PC-9 (cell line): ENCODE measurements around the gene PHLPP2. TPM values are rescaled to one million over a fixed set of nuclear protein-coding genes. Genes with fewer than 3 reads are reported as not detected.

Source experiments
- BruUV-seq: library from RNA; stranded (reverse); fragments of 400-500 nt; replicated peaks from 2 replicates; lab custom pipeline; 2021; lab: Mats Ljungman, UMichigan
- CTCF ChIA-PET: fragments of 300-600 bp; sonication (Branson Sonifier 250); formaldehyde crosslinking; loops from one replicate; lab custom pipeline; 2022; ENCODE audit warnings: antibody characterized with exemption; lab: Charles Lee
- POLR2A ChIA-PET: fragments of 300-600 bp; sonication (Branson Sonifier 250); formaldehyde crosslinking; loops from one replicate; lab custom pipeline; 2022; ENCODE audit warnings: antibody characterized with exemption; ENCODE audit not compliant: unreplicated experiment; lab: Charles Lee
- DNase-seq, 2 experiments: peaks; one replicate each; pipeline versions ENCODE4 v3.0.0 to v3.0.0-alpha.2; 2015 to 2022; ENCODE audit warnings: mixed read lengths in 1 of 2
- H2AFZ ChIP-seq: fragments of 200-600 bp; sonication (generic); 2 replicates; pipeline ENCODE4 v1.8.1; 2017; ENCODE audit warnings: antibody characterized with exemption
- H3F3A ChIP-seq: fragments of 200-600 bp; sonication (generic); 2 replicates; pipeline ENCODE4 v1.8.1; 2017; ENCODE audit warnings: antibody characterized with exemption, mild to moderate bottlenecking, low read depth; ENCODE audit not compliant: insufficient read depth
- H3K27ac ChIP-seq: fragments of 200-600 bp; sonication (generic); 2 replicates; pipeline ENCODE4 v1.6.1; 2016; ENCODE audit warnings: mixed run types
- H3K27me3 ChIP-seq: fragments of 200-600 bp; sonication (generic); 2 replicates; pipeline ENCODE4 v1.6.1; 2016; ENCODE audit warnings: low read depth, mixed run types; ENCODE audit not compliant: insufficient read depth
- H3K36me3 ChIP-seq: fragments of 200-600 bp; sonication (generic); 2 replicates; pipeline ENCODE4 v1.6.1; 2016; ENCODE audit warnings: low read depth, mixed run types
- H3K4me1 ChIP-seq: fragments of 200-600 bp; sonication (generic); replicated peaks from 2 replicates; pipeline ENCODE4 v1.6.1; 2016; ENCODE audit warnings: mixed run types; ENCODE audit not compliant: insufficient read depth
- H3K4me2 ChIP-seq: fragments of 200-600 bp; sonication (generic); 2 replicates; pipeline ENCODE4 v1.6.1; 2017; ENCODE audit warnings: mixed run types
- H3K4me3 ChIP-seq: fragments of 200-600 bp; sonication (generic); 2 replicates; pipeline ENCODE4 v1.6.1; 2016; ENCODE audit warnings: mixed run types
- H3K79me2 ChIP-seq: fragments of 200-600 bp; sonication (generic); 2 replicates; pipeline ENCODE4 v1.6.1; 2017; ENCODE audit warnings: low read depth, mixed run types
- H3K9me2 ChIP-seq: fragments of 200-600 bp; sonication (generic); 2 replicates; pipeline ENCODE4 v1.8.1; 2017; ENCODE audit warnings: mild to moderate bottlenecking; ENCODE audit not compliant: insufficient read depth
- H3K9me3 ChIP-seq: fragments of 200-600 bp; sonication (generic); 2 replicates; pipeline ENCODE4 v1.8.1; 2016; ENCODE audit warnings: low read depth; ENCODE audit not compliant: insufficient read depth
- H4K20me1 ChIP-seq: fragments of 200-600 bp; sonication (generic); 2 replicates; pipeline ENCODE4 v1.8.1; 2017; ENCODE audit not compliant: insufficient read depth
- EZH2 ChIP-seq: fragments of 200-600 bp; sonication (generic); IDR thresholded peaks from 2 replicates; pipeline ENCODE4 v1.8.0; 2017; ENCODE audit warnings: antibody characterized with exemption, low read depth
- intact Hi-C: fragments of 100-400 bp; cut with micrococcal nuclease; formaldehyde crosslinking; loops from one replicate; pipeline ENCODE4 v1.10.0; 2022; ENCODE audit not compliant: unreplicated experiment
- total RNA-seq: library from RNA; stranded (reverse); gene quantifications from 2 replicates; pipeline ENCODE4 v1.2.3, GENCODE V29; 2021
- TF ChIP-seq, protein P1 (sequence below): fragments of 200-600 bp; sonication (generic); conservative IDR thresholded peaks from 2 replicates; pipeline ENCODE4 v1.6.1; 2017; ENCODE audit warnings: mixed run types, antibody characterized with exemption, mild to moderate bottlenecking, moderate library complexity

PHLPP2 gene
- total RNA-seq, 1 experiment from 2014 or later, result 5.5 TPM

DNA sequence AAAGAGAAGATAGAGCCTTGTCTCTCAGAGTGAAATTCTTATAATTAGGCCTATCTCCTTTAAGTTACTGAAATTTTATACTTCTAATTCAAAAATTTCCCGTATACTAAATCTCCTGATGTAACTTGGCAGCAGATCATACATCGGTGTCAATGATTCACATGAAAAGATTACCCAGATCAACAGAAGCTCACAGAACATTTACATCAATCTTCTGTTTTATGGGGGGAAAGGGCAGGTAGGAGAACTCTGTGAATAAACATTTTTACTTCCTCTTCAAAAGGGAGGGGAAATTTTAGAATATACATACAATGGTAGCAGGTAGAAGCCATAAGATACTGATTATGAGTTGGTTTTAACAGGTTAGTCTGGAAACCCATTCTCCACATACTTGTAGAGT, 43.1 kb downstream of the PHLPP2 start:
- Histone ChIP-seq H3K27ac (no peak overlapping the region), H3K79me2 (no peaks in the 10 kb centered on the region), H3K27me3 (no peaks in the 10 kb centered on the region), H4K20me1 (no peaks in the 10 kb centered on the region), H3F3A (no peaks in the 10 kb centered on the region), H2AFZ (no peak overlapping the region), H3K4me3 (no peak overlapping the region), H3K9me3 (no peaks in the 10 kb centered on the region), H3K4me1 (no peaks in the 10 kb centered on the region), H3K4me2 (no peak overlapping the region), H3K9me2 (no peaks in the 10 kb centered on the region), H3K36me3 (no peaks in the 10 kb centered on the region)
- intact Hi-C loops, result no loop called here
- TF ChIP-seq, protein P1, sequence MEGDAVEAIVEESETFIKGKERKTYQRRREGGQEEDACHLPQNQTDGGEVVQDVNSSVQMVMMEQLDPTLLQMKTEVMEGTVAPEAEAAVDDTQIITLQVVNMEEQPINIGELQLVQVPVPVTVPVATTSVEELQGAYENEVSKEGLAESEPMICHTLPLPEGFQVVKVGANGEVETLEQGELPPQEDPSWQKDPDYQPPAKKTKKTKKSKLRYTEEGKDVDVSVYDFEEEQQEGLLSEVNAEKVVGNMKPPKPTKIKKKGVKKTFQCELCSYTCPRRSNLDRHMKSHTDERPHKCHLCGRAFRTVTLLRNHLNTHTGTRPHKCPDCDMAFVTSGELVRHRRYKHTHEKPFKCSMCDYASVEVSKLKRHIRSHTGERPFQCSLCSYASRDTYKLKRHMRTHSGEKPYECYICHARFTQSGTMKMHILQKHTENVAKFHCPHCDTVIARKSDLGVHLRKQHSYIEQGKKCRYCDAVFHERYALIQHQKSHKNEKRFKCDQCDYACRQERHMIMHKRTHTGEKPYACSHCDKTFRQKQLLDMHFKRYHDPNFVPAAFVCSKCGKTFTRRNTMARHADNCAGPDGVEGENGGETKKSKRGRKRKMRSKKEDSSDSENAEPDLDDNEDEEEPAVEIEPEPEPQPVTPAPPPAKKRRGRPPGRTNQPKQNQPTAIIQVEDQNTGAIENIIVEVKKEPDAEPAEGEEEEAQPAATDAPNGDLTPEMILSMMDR, result no peak
- TF ChIP-seq EZH2, result no peak
- BruUV-seq, result no TSS peak
- no peak for DNase-seq
- POLR2A ChIA-PET, result interaction anchor here (0.6 kb wide), 1 partner anchor 31 kb away, joined by 10 read pairs; no protein-coding TSS in a partner anchor
- CTCF ChIA-PET, result no interaction called here

DNA sequence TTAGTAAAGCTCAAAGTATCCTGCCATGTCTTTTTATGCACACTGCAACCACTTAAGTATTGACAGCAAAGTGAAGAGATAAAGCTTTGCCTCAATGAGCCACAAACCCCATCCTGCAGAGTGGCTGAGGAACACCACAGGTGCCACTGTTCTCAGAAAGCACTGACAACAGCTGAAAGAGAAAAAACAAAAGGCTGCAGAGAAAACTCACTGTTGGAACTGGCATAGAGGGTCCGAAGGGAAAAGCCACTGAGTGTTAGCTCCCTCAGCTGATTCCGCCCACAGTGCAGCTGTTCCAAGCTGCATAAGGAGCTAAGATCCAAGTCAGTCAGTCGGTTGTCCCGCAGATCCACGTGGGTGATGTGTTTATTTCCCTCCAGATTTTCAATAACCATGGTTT, 48.3 kb downstream of the PHLPP2 start:
- no peaks in the 10 kb centered on the region for H3K9me3 ChIP-seq
- no peak overlapping the region for H2AFZ ChIP-seq
- no peaks in the 10 kb centered on the region; the same call in 1 of the 2 replicates for H3K36me3 ChIP-seq
- DNase-seq, result no peak
- no peaks in the 10 kb centered on the region for H3K27me3 ChIP-seq
- no peaks in the 10 kb centered on the region for H3K79me2 ChIP-seq
- H3F3A ChIP-seq, result peaks cover 10% of the 10 kb centered on the region; the same call in 1 of the 2 replicates
- CTCF ChIA-PET, result no interaction called here
- TF ChIP-seq, protein P1, result no peak
- H3K9me2 ChIP-seq, result no peaks in the 10 kb centered on the region
- no peaks in the 10 kb centered on the region for H4K20me1 ChIP-seq
- intact Hi-C loops, result no loop called here
- BruUV-seq, result no TSS peak
- no peak overlapping the region for H3K4me3 ChIP-seq
- POLR2A ChIA-PET, result no interaction called here
- H3K27ac ChIP-seq, result no peak overlapping the region
- no peak overlapping the region for H3K4me2 ChIP-seq
- no peaks in the 10 kb centered on the region for H3K4me1 ChIP-seq

DNA sequence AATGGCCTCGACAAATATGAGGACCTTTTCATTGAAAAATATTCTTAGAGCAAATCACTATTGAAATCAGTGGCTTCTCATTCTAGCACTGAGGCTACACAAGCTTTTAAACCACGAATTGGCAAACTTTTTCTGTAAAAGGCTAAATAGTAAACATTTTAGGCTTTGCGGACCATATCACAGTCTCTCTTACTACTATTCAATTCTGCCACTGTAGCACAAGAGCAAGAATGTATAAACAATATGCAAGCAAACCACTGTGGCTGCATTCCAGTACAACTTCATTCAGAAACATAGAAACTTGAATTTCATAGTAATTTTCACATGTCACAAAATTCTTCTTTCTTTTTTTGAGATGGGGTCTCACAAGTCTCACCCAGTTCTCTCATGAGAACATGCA, 49.1 kb downstream of the PHLPP2 start:
- intact Hi-C loops, result no loop called here
- no peaks in the 10 kb centered on the region for H3K27me3 ChIP-seq
- no TSS peak for BruUV-seq
- H3K9me2 ChIP-seq, result no peaks in the 10 kb centered on the region
- no peak overlapping the region for H3K4me3 ChIP-seq
- peaks cover 10% of the 10 kb centered on the region; the same call in 1 of the 2 replicates for H3F3A ChIP-seq
- no peak overlapping the region for H2AFZ ChIP-seq
- TF ChIP-seq EZH2, result no peak
- TF ChIP-seq, protein P1, result no peak
- no peak overlapping the region for H3K27ac ChIP-seq
- no peaks in the 10 kb centered on the region for H3K79me2 ChIP-seq
- no peaks in the 10 kb centered on the region for H4K20me1 ChIP-seq
- no peaks in the 10 kb centered on the region; the same call in 1 of the 2 replicates for H3K36me3 ChIP-seq
- DNase-seq, result no peak
- H3K4me2 ChIP-seq, result no peak overlapping the region
- H3K9me3 ChIP-seq, result no peaks in the 10 kb centered on the region
- POLR2A ChIA-PET, result no interaction called here
- CTCF ChIA-PET, result no interaction called here
- H3K4me1 ChIP-seq, result no peaks in the 10 kb centered on the region
